Fibroblast of skin of left quadriceps (primary cell): Measurements from ENCODE around the gene ADGRA3.
"Not testable (repeated sequence)": the region's sequence is repeated elsewhere in the genome, so short reads cannot be mapped to it uniquely, and the experiment has no call there.

Source experiments
- DNase-seq, 2 experiments: peaks; one replicate each; pipeline ENCODE4 v3.0.0-alpha.2; 2013; ENCODE audit warnings: low read depth in 2 of 2

ADGRA3 gene

GRCh38 chr4:22482250-22483127 lies 33.4 kb downstream of the ADGRA3 start:
- no peak for DNase-seq

- no peak for DNase-seq
These were observed 35.1 kb downstream of the ADGRA3 start for GRCh38 chr4:22480675-22481327.

- no peak for DNase-seq
These were observed 37.4 kb downstream of the ADGRA3 start for GRCh38 chr4:22478426-22478825.

- no peak for DNase-seq
These were observed 38.1 kb downstream of the ADGRA3 start for GRCh38 chr4:22477813-22478182.

- DNase-seq, result no peak
These were observed 38.6 kb downstream of the ADGRA3 start for GRCh38 chr4:22477136-22477812.

- DNase-seq, result no peak
These were observed 39.9 kb downstream of the ADGRA3 start for GRCh38 chr4:22476011-22476410.

GRCh38 chr4:22475311-22475646 lies 40.6 kb downstream of the ADGRA3 start:
- not testable (repeated sequence) for DNase-seq

GRCh38 chr4:22474636-22475310 lies 41.1 kb downstream of the ADGRA3 start:
- DNase-seq, result peak; percentile 10 to 20

- DNase-seq, result peak; percentile 70 to 75
These were observed 42.6 kb downstream of the ADGRA3 start for GRCh38 chr4:22473268-22473667.

GRCh38 chr4:22471999-22472461 lies 43.8 kb downstream of the ADGRA3 start:
- DNase-seq, result no peak

- no peak for DNase-seq
These were observed 44.4 kb downstream of the ADGRA3 start for GRCh38 chr4:22471419-22471818.

- DNase-seq, result no peak
These were observed 49.3 kb downstream of the ADGRA3 start for GRCh38 chr4:22466581-22466980.

GRCh38 chr4:22465996-22466395 lies 49.9 kb downstream of the ADGRA3 start:
- DNase-seq, result no peak

GRCh38 chr4:22465349-22465748 lies 50.5 kb downstream of the ADGRA3 start:
- no peak for DNase-seq

- DNase-seq, result no peak
These were observed 52.7 kb downstream of the ADGRA3 start for GRCh38 chr4:22463179-22463578.

GRCh38 chr4:22462688-22463087 lies 53.2 kb downstream of the ADGRA3 start:
- no peak for DNase-seq

GRCh38 chr4:22460266-22460665 lies 55.6 kb downstream of the ADGRA3 start:
- no peak for DNase-seq

- DNase-seq, result no peak
These were observed 57.8 kb downstream of the ADGRA3 start for GRCh38 chr4:22458098-22458497.

- DNase-seq, result no peak
These were observed 58.5 kb downstream of the ADGRA3 start for GRCh38 chr4:22457348-22457747.

- DNase-seq, result no peak
These were observed 59.6 kb downstream of the ADGRA3 start for GRCh38 chr4:22456291-22456690.

- no peak for DNase-seq
These were observed 60.9 kb downstream of the ADGRA3 start for GRCh38 chr4:22454955-22455354.

- no peak for DNase-seq
These were observed 61.5 kb downstream of the ADGRA3 start for GRCh38 chr4:22454216-22454838.
